Activated CD4-positive, alpha-beta T cell treated with anti-CD3 and anti-CD28 coated beads, Interleukin-2, Interleukin-4, amounts not matched to agents 100 ng/mL and 50 ng/mL, durations not matched to agents 16 hours and 8 hours (primary cell): ENCODE results near the gene PCF11.
"Not testable (repeated sequence)": the region's sequence is repeated elsewhere in the genome, so short reads cannot be mapped to it uniquely, and the experiment has no call there.

Experiments used
- DNase-seq: peaks from one replicate; pipeline ENCODE4 v3.0.0-alpha.2; 2020; ENCODE audit warnings: low spot score

PCF11 gene

GRCh38 chr11:83193315-83194280, 36.7 kb downstream of the PCF11 start, which contains the start of gene ANKRD42:
Gene ANKRD42, plus strand, starts transcription at chr11:83193712. Its CDS starts 959 bp downstream, at chr11:83194671.
- DNase-seq, result peak; percentile 91

- peak; percentile 62 for DNase-seq
These were observed 37.6 kb downstream of the PCF11 start for GRCh38 chr11:83194281-83195142.

- no peak for DNase-seq
These were observed 38.2 kb downstream of the PCF11 start for GRCh38 chr11:83195143-83195466.

- DNase-seq, result no peak
These were observed 38.7 kb downstream of the PCF11 start for GRCh38 chr11:83195649-83196048.

GRCh38 chr11:83200035-83200434, 43.1 kb downstream of the PCF11 start:
- no peak for DNase-seq

GRCh38 chr11:83205608-83206185, 48.8 kb downstream of the PCF11 start:
- DNase-seq, result no peak

GRCh38 chr11:83206221-83206620, 49.3 kb downstream of the PCF11 start:
- no peak for DNase-seq

- not testable (repeated sequence) for DNase-seq
These were observed 49.9 kb downstream of the PCF11 start for GRCh38 chr11:83206771-83207382.

- DNase-seq, result no peak
These were observed 62.2 kb downstream of the PCF11 start for GRCh38 chr11:83219095-83219494.

GRCh38 chr11:83220260-83220659, 63.3 kb downstream of the PCF11 start:
- DNase-seq, result no peak

- no peak for DNase-seq
These were observed 64.8 kb downstream of the PCF11 start for GRCh38 chr11:83221694-83222093.

- no peak for DNase-seq
These were observed 65.6 kb downstream of the PCF11 start for GRCh38 chr11:83222499-83222898.

GRCh38 chr11:83223457-83223856, 66.5 kb downstream of the PCF11 start:
- no peak for DNase-seq

- DNase-seq, result no peak
These were observed 78.9 kb downstream of the PCF11 start for GRCh38 chr11:83235825-83236224.
